HG03558 (cell line): ENCODE results near the gene NAA80.

Experiments
- ATAC-seq: cut with Tn5 transposase; IDR thresholded peaks from one replicate; pipeline ENCODE4 v1.9.1; 2021; ENCODE audit warnings: moderate number of reproducible peaks; ENCODE audit not compliant: unreplicated experiment; ENCODE audit errors: extremely low read depth

Gene NAA80

DNA sequence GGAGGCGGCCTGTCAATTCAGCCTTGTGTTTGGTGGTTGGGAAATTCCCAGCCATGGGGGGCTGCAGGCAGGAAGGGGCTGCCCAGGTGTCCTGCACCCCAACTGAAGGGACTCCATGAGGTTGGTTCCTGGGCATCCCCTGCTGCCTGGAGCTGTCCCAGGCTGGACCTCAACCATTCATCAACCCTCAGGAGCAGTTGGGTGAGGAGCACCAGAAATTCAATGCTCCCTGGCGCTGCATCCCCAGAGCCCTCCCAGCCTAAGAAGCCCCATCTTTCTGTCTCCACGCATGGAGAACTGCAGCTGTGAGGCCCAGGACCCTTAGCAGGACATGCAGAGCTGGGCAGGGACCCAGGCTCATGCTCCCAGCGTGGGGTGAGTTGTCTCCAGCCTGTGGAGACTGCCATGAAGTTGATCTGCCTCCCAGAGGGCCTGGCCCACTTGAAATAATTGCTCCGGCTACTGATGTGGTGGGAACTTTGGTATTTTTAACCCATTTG is 38.2 kb downstream of the NAA80 start:
- no peak for ATAC-seq

DNA sequence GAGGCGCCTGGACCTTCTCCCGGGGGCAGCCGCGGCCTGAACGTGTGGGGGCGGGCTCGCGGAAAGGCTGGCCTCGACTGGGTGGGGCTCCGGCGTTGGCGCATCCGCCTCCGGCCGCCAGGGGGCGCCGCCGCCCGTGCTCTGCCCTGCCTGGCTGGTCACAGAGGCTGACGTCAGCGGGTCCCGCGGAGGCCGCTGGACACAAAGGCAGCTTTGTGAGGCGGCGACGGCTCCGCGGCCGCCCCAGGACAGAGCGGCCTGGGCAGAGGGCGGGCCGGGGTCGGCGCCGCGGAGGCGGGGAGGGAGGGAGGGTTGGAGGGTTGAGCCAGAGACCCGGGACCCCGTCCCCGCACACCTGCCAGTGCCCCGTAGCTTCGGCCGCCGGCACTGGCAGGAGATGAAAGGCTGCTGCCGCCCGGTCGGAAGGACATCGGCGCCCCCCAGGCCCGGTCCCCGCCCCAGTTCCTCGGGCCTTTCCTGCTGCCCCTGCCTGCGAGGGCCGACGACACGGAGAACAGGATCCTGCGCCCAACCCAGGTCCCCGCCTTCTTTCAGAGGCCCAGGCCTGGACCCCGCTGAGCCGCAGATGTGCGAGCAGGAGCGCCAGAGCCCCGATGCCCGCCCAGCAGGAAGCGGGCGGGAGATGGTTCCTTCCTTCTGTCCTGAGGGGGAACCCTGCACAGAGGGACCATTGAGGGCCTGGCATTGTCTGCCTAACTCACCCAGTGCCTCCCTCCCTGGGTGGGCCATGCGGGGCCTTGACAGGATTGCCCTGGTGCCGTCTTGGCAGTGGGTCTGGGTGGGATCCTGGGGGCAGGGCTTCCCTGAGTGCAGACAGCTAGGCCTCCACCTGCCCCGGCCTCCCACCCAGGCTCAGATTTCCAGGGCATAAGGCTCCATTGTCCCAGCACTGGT is 38.9 kb downstream of the NAA80 start:
- peak; percentile 65 for ATAC-seq

DNA sequence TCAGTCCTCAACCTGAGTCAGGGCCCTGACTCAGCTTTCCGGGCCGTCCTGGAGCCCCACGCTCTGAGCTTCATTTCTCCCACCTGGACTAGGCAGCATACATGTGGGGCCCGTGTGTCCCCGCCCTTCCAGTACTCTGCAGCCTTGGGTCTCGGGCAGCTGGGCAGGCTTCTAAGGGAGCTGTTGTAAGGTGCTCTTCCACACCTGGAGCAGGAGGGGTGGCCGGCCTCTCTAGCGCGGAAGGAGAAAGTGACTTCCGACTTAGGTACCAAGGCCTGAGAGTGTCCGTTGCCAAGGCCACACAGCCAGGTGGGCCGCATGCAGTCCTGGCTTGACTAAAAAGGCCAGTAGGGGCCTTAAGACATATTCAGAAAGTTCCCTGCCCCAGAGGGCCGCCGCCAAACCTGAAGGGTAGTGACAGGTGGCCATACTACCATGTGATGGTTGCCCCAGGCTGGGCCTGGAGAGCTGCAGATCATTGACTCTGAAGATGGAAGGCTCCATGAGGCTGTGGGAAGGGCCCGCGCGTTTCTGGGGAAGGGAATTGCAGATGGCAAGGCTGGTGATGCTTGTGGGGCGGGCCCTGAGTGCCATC is 39.7 kb downstream of the NAA80 start:
- no peak for ATAC-seq

DNA sequence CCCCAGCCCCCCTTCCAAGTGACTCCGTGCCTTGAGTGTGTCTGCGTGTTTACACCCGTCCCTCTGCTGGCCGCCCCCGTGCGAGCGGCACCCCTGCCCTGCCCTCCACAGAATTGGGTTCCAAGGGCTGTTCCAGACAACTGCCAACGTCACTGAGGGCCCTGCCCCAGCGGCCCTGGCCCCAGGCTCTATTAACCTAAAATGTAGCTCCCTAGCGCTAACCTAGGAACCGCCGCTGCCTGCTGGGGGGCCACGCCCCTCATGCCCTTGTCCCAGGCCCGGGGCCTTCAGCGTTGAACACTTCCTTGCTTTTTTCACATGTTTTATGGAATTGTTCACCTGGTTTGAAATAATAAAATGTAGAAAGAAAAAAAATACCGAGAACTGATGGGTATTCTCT is 40.2 kb downstream of the NAA80 start:
- no peak for ATAC-seq

DNA sequence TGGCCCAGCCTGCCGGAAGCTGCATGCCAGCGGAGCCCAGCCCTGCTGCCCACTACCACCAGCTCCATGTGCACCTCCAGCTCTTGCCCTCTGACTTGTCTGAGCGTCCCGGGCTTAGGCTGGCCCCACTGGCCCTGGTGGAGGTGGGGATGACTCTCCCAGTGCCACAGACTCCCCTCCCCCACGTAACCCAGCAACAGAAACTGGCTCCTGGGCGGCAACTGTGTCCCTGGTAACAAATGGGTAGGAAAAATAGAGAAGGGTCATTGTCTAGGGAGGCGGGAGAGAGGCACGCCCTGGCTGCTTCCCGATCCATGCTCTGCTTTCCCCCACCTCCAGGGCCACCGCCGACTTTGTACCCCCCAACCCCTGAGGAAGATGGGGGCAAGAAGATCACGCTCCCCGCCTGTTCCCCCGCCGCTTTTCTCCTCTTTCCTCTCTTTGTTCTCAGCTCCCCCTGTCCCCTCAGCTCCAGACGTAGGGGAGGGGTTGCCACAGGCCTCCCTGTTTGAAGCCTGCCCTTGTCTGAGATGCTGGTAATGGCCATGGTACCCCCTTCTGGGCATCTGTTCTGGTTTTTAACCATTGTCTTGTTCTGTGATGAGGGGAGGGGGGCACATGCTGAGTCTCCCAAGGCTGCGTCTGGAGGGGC is 41.0 kb downstream of the NAA80 start:
- ATAC-seq, result no peak

DNA sequence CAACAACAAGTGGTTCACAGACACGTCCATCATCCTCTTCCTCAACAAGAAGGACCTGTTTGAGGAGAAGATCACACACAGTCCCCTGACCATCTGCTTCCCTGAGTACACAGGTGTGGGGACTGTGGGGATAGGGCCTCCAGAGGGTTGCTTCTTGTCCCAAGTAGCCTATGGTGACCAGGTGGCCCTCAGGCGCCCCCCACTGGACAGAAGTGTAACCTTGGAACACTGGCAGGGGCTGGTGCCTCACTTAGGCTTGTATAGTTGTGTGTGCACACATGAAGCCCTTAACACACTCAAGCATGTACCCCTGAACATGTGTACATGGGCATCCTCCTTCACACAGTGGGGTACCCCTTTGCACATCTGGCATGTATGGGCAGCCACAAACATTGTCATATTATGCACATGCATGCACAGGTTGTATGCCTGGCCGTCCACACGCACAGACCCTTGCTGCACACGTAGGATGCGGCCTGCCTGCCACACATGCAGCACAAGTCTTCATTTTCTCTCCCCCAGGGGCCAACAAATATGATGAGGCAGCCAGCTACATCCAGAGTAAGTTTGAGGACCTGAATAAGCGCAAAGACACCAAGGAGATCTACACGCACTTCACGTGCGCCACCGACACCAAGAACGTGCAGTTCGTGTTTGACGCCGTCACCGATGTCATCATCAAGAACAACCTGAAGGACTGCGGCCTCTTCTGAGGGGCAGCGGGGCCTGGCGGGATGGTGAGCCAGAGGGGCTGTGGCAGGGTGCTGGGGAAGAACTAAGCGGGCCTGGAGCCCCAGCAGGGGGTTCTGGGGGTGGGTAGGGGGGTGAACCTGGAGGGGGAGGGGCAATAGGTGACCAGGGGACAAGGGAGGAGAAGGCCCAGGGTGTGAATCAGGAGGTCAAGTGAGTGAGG is 42.0 kb downstream of the NAA80 start:
- no peak for ATAC-seq

DNA sequence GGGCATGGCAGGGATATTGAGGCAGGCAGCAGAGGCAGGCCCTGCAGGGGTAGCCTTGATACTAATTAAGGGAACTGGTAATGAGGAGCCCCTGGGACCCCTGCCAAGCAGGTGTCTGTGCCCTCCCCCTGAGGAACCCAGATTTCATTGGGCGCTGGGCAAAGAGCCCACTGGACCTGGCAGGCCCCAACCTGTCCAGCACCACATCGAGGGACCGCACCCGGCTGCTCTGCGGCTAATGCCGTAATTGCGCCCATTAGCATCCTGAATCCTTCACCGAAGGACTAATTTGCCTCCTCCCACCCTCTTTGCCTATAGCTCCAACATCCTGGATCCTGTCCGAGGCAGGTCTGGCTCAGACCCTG is 44.0 kb downstream of the NAA80 start:
- ATAC-seq, result no peak

DNA sequence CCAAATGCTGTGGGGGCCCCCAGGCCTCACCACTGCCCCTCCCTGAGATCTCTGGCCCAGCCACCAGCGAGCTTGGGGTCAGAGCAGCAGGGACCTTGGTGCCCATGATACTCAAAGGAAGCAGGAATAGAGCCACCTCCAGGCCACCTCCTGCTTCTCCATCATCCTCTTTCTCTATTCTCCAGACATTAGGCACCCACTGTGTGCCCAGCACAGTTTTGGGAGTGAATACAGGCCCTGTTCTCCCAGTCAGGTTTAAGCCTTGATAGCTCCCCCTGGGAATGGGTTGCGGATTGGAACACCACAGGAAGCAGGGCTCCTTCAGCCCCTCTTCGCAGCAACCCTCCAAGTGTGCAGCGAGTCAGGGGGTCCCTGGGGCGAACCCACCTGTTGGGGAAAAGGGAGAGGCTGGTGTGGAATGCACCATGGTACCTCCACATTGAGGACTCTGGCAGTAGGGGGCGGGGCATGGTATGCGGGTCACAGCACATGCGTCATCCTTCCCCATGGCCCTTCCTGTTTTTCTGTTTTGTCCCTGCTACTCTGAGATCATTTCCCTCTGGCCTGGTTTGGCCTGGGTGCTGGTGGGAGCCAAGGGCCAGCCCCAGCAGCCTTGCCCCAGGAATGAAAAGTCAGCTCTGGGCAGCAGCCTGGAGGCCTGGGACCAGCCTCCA is 44.5 kb downstream of the NAA80 start:
- no peak for ATAC-seq

DNA sequence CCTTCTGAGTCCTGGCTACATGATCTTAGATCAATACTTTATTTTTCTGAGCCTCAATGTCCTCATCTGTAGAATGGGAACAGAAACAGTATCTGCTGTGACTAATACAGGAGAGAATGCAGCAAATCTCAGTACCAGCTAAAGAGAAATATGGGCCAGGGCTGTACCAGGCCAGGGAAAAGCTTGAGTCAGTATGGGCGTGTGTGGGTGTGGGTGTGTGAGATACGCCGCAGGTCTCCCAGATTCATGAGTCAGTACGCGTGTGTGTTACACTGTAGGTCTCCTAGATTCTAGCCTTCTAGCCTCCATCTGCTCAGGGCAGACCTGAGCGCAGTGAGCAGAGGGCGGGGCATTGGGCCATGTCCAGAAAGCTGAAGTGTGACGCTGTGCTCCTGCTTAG is 48.0 kb downstream of the NAA80 start:
- ATAC-seq, result no peak

DNA sequence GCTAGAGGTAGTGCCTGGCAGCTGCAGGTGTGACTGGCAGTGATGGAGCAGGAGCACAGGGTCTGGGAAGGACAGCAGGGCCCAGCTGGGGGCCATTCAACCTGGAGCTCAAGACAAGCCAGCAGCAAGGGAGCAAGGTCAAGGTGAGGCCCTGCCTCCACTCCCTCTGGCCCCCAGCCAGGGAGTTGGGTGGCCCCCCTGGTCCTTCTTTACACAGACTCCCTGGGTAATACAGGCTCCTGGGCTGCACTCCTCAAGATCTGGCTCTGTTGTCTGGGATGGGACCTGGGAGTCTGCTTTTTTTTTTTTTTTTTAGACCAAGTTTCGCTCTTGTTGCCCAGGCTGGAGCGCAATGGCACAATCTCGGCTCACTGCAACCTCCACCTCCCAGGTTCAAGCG is 48.7 kb downstream of the NAA80 start:
- no peak for ATAC-seq

DNA sequence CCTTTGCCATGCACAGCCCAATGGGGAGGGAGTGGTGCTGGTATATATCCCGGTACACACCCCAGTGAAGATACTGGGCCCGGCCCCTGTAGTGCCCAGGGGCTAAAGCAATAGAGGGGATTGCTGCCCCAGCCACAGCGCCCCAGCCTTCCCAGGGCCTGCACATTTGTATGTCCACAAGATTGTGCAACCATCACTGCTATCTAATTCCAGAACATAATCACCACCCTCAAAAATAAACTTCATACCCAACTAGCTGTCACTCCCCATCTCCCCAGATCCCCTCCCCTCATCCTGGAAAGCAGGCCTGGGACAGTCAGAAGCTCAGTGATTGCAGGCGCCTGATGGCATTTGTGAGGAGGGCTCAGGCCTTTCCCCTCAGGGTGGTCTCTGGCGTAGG is 49.7 kb downstream of the NAA80 start:
- ATAC-seq, result no peak

DNA sequence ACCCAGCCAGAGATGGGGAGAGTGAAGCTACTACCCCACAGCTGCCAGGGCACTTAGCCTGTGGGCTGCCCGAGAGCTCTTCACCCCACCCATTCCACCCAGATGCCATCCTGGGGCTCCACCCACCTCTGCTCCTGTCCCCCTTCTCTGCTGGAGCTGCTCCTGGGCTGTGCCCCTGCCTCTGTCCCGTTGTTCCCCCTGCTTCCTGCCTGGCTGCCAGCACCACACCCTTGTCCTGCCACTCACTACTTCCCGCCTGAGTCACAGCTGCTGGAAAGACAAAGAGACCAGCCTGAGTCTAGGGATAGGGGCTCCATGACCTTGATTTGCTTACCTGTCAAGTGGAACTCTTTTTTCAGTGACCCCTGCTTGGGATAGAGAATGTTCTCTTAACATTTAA is 50.8 kb downstream of the NAA80 start:
- ATAC-seq, result no peak

DNA sequence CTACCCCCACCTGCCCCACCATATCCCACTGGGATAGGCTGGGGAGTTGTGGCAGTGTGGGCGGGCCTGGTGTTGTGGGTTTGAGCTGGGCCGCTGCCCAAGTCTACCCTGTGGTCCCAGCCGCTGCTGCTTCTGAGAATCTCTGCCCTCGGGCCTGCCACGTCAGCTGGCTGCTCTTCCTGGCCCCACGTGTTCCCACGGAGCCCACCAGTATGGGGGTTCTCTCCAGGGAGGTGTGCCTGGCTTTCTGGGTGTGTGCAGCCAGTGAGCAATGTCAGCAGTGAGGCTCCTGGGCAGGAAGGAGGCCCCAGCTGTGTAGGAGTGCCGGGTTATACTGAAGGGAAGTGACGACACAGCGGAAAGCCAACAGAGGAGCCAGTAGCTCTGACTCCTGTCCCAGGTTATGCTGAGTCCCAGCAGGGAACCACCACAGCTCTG is 52.7 kb downstream of the NAA80 start:
- no peak for ATAC-seq
